Measurements from ENCODE around the gene ZC3H10.
"Not testable (repeated sequence)": the region's sequence is repeated elsewhere in the genome, so short reads cannot be mapped to it uniquely, and the experiment has no call there.

Gene ZC3H10

DNA sequence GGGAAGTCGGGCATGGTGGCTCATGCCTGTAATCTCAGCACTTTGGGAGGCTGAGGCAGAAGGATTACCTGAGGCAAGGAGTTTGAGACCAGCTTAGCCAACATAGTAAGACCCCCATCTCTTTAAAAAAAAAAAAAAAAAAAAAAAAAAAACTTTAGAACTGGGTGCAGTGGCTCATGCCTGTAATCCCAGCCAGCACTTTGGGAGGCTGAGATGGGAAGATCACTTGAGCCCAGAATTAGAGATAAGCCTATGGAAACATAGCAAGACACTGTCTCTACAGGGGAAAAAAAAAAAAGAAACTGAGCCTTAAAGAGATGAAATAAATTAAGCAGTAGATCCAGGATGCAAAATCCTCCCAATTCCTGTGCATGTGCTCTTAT is 15.4 kb upstream of the ZC3H10 start:
- no peak for DNase-seq (ENCODE audit: low read depth)

DNA sequence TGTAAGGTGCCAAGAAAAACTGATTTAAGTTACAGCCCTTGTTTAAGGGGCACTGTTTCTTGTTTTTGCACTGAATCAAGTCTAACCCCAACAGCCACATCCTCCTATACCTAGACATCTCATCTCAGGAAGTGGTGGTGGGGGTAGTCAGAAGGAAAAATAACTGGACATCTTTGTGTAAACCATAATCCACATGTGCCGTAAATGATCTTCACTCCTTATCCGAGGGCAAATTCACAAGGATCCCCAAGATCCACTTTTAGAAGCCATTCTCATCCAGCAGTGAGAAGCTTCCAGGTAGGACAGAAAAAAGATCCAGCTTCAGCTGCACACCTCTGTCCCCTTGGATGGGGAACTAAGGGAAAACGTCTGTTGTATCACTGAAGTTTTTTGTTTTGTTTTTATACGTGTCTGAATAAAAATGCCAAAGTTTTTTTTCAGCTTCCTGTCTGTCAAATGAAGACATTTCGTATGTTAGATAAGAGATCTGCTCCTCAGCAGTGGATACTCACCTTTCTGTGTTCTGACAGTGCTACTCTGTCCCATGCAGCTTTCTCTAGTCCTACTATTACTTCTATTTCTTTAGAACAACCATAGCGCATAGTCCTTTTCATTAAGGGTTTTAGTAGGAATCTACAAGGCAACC is 14.9 kb upstream of the ZC3H10 start:
- no peak for DNase-seq (ENCODE audit: low read depth)

DNA sequence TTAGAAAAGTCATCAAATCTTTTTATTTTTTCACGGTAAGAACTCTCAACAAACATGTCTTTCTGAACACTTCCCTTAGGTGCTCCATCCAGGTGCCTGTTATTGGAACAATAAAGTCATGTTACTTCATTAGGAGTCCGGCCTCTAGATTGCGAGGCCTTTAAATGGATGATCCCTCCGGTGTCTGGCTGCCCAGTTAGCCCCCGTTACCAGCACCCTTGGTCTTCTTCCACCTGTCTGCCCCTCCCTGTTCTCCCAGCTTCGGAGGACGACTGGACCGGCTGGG is 14.3 kb upstream of the ZC3H10 start:
- DNase-seq (ENCODE audit: low read depth): no peak

DNA sequence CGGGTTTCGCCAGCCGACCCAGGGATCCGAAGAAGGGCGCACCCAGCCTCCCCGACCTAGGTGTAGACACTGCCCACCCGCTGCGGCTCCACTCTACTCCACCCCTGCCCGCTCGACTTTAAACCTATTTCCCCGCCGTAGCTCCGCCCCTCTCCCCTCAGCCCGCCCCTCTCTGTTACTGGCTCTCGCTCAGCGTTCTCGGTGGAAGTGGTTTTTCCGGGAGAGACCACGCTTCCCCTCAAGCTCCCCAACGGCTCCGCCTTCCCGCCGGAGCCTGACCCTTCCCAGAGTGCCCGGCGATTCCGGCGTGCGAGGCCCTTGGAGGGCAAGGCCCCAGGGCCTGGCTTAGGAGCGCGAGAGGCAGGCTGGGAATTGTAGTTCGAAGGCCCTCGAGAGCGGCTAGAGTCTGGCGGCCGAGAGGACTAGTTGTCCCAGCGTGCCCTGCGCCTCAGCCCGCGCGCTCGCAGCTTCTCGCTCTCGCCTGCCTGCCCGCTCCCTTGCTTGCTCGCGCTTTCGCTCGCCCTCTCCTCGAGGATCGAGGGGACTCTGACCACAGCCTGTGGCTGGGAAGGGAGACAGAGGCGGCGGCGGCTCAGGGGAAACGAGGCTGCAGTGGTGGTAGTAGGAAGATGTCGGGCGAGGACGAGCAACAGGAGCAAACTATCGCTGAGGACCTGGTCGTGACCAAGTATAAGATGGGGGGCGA is 13.8 kb upstream of the ZC3H10 start, which contains the start of gene PA2G4:
PA2G4 (plus strand) TSS at position 451 of the 706 bp plus-strand sequence; CDS start at position 630, 179 bp downstream.
- peak; percentile 92 for DNase-seq (ENCODE audit: low read depth)

DNA sequence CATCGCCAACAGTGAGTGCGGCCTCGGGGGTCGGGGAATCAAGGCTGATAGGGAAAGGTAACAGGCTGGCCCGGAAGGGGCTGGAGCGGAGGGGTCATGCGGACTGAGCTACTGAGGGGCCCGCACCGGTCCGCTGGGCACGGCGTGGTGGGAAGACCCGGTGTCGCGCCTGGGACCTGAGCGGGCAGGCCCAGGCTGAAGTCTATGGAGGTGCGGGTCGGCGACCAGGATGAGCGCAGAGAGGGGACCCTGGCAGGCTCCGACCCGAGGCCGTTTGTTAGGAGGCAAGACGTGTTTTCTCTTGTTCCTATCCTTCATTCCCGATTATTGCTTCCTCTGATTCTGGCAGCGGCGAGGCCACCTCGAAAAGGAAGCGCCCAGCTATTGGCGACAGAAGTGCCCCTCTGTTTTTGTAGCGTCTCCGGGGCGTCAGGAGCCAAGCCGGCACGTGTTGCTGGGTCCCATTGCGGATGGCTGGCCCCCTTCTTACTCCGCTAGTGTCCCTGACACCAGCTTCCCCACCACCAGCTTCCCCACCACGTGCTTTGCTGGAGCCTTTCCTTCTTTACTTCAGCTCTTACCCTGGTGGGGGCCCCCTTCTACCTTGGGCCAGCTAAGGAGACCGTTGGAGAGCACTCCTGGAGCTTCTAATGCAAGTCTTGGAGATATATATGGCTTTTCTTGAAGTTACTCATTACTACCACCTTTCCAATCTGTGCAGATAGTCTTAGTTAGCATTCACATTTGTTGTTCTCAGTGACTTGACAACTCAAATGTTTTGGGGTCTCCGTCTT is 13.1 kb upstream of the ZC3H10 start:
- DNase-seq (ENCODE audit: low read depth): no peak

DNA sequence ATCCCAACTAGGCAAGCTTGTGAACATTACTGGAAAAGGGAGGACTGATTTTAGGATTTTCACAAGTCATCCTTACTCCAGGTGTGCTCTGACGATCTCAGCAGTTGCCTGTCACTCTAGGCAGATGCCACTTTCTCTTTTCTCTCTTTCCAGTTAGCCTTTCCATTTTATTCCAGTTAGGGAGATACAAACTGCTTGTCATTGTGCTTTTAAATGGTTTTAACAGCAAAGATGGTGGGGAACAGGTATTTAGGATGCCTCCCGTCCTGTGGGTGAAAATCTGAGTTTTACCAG is 12.5 kb upstream of the ZC3H10 start:
- no peak for DNase-seq (ENCODE audit: low read depth)

DNA sequence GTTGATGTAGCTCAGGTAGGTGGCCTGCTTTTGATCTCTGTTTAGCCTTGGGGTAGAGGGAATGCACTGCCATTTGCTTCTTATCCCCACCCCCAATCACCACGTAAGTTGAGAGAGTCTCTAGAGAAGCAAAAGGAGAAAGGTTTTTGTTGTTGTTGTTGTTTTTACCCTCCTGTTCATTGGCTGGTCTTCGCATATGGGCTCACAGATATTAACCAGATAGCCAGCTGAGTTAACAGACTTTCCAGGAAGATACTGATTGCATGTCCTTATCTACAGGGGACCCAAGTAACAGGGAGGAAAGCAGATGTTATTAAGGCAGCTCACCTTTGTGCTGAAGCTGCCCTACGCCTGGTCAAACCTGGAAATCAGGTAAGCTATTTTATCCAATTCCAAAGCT is 10.8 kb upstream of the ZC3H10 start:
- DNase-seq (ENCODE audit: low read depth): no peak

DNA sequence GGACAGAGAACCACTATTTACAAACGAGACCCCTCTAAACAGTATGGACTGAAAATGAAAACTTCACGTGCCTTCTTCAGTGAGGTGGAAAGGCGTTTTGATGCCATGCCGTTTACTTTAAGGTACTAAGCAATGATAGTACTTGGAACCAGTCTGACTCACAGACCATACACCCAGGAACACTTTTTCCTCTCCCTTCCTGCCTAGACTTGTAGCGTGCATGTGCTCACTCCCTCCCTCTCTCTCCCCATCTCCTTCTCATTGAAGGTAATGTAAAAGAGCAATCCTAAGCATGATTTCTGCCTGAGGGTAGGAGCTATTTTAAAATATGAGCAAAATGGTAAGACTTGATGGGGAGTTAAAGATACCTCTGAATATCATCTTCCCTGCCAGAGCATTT is 7.5 kb upstream of the ZC3H10 start:
- no peak for DNase-seq (ENCODE audit: low read depth)

DNA sequence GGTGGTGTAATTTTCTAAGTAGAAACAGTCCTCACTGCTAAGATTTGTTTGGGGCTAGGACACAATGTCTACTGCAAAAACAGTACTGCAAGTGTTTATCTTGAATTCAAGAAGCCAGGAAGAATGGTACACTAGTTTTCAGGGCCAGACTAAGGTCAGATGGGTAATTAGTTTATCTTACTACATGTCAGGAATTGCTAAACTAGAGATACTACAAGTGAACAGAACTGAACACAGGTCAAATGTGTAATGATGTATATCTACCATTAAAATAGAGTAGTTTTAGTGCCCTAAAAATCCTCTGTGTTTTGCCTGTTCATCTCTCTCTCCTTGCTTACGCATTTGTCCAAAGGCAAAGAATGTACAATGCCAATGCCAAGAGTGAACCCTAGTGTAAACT is 4.0 kb upstream of the ZC3H10 start:
- no peak for DNase-seq (ENCODE audit: low read depth)

DNA sequence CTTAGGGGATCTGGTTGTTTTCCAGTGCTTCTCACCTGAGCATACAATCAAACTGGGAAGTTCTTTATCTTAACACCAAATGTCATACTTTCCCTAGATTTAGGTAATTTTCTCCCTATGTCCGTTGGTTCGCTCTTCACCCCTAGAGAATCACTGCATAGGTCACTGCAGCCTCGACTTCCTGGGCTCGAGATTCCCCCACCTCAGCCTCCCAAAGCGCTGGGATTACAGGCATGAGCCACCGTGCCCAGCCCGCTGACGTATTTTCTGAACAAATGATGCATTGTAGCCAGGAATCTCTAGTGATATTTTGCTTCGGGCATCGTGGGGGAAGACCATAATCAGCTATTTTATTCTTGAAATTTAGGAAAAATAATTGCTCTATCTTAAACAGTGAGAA is 2.7 kb upstream of the ZC3H10 start:
- DNase-seq (ENCODE audit: low read depth): no peak

DNA sequence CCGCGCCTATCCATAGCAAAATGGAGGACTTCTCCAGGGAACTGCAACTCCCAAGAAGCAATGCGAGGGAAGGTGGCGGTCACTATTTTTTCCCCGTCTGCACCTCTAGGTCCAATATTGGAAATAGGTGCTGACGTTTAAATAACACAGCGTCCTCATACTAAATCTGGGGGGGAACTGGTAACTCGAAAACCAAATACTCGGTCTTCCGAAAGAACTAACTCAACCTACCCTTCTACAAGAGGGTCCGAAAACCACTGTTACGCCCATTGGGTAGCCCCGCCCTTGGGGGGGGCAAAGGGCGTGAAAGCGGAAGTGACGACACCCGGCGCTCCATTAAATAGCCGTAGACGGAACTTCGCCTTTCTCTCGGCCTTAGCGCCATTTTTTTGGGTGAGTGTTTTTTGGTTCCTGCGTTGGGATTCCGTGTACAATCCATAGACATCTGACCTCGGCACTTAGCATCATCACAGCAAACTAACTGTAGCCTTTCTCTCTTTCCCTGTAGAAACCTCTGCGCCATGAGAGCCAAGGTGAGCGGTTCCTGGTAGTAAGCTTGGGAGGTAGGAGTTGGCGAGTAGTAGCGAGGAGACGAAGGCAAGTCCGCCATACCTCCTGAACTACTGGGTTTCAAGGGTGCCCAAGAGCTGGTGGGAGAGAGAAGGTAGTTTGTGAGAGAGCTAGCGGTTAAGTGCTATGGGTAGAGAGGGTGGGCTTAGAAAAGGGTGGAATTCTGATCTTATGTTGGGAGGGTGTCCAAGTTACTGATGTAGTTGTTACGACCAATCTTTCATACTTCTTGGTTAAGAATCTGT is 1.6 kb upstream of the ZC3H10 start, which contains the start of gene RPL41:
RPL41 (plus strand) TSS at position 367 of the 815 bp plus-strand sequence.
- peak; percentile 81 for DNase-seq (ENCODE audit: low read depth)

DNA sequence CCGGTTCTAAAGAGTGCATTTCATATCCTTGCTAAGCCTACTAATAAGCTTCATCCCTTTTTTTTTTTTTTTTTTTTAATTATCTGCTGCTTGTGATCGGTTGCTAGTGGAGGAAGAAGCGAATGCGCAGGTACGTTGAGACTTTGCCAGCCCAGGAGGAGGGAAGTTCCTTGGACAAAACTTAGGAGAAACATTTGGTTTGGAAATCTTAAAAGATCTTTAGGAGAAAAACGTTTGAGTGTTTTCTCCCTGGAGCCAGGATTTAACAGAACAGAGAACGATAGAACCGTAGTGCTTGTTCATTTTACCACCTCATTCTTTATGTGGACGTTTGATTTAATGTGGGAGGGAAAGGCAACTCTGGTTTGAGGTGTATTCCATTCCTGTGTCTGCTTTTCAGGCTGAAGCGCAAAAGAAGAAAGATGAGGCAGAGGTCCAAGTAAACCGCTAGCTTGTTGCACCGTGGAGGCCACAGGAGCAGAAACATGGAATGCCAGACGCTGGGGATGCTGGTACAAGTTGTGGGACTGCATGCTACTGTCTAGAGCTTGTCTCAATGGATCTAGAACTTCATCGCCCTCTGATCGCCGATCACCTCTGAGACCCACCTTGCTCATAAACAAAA is 872 bp upstream of the ZC3H10 start:
- DNase-seq (ENCODE audit: low read depth): not testable (repeated sequence)

DNA sequence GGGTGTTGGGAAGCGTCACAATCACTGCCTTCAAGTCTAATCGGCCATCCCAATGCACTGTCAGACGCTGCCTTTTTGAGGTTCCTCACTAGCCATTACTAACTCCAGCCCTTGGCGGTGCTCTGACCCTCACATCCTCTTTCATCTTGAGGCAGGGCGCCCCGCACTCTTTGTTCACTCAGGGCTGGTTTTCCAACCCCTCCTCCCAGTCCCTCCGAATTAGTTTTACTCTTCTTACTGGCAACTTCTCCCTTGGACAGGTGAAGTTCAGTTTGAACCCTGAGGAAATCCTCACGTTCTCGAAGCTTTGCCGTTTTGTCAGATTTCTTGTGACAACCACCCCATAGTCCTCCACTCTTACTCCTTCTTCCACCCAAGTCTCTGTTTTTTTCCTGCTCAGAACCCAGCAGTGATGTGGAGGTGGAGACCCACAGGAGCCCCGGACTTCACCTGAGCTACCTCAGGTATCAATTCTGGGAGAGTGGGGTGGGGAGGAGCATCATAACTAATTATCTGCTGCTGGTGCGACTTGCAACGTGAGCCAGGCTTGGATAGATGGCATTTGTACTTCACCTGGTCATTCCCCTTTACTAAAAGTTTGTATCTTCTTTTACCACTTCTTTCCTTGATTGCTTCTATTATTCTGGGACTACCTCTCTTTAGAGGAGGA is 757 bp downstream of the ZC3H10 start:
- DNase-seq (ENCODE audit: low read depth): no peak

DNA sequence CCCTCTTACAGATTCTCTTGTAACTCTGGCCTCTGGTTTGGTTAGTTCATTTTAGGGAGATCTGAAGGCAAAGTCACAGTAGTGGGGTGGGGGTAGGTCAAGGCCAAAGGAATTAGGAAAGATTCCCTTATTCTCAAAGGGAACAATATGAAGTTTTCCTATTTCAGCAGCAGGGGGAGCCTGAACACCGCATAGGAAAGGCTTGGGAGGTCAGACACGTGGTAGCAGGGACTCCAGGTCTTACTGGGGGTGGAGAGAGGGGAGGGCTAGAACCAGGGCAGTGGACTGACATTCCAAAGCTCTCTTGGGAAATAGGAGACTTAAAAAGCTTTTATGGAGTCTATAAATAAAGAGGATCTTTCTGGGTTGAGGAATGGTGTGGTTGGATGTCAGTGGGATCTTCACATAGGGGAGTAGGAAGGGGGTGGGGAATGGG is 1.3 kb downstream of the ZC3H10 start:
- DNase-seq (ENCODE audit: low read depth): peak; percentile 32

DNA sequence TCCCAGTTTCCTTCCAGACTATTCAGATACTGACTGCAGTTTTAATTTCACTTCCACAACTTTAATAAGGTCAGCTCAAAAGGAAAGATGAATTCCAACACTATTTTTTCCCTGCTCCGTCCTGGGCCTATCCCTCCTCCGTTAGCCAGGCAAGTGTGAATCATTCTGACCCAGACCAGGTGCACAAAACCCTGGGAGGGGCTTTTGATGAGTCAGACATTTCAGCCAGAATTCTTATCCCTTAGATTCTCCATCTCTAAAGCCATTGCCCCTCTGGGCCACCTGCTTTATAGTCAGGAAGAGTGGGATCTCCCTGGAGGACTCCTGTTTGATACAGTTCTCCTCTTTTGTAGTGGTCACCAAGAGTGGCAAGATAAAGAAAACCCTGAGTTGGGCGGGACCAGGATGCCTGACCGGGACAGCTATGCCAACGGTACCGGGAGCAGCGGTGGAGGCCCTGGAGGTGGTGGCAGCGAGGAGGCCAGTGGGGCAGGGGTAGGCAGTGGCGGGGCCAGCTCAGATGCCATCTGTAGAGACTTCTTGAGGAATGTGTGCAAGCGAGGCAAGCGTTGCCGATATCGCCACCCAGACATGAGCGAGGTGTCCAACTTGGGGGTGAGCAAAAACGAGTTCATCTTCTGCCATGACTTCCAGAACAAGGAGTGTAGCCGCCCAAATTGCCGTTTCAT is 2.2 kb downstream of the ZC3H10 start:
- DNase-seq (ENCODE audit: low read depth): no peak

DNA sequence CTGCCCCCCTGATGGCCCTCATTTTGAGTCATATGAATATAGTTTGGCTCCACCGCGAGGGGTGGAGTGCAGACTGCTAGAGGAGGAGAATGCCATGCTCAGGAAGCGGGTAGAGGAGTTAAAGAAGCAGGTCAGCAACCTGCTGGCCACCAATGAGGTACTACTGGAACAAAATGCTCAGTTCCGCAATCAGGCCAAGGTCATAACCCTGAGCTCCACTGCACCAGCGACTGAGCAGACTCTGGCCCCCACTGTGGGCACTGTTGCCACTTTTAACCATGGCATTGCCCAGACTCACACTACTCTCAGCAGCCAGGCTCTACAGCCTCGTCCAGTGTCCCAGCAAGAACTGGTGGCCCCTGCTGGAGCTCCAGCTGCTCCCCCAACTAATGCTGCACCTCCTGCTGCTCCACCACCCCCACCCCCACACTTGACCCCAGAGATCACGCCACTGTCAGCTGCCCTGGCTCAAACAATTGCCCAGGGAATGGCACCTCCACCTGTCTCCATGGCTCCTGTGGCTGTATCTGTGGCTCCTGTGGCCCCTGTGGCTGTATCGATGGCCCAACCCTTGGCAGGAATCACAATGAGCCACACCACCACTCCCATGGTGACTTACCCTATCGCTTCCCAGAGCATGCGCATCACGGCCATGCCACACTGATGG is 3.3 kb downstream of the ZC3H10 start:
- DNase-seq (ENCODE audit: low read depth): no peak

DNA sequence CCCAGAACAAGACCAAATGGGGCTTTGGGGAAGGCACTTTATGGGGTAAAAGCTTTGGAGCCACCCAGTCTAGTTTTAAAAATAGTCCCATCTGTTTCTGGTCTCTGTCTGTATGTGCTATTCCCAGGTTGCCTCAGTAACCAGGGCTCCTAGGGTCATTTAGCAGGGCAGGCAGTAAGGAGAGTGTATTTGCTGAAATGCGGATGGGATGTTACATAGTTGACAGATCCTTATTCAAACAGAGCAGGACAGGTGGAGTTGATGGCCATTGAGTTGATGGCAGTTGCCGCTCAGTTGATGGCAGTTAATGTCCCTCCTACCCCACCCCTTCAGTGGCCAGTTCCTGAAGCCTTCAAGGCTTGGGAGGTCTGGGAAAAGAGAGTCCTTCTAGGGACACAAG is 4.6 kb downstream of the ZC3H10 start:
- no peak for DNase-seq (ENCODE audit: low read depth)

DNA sequence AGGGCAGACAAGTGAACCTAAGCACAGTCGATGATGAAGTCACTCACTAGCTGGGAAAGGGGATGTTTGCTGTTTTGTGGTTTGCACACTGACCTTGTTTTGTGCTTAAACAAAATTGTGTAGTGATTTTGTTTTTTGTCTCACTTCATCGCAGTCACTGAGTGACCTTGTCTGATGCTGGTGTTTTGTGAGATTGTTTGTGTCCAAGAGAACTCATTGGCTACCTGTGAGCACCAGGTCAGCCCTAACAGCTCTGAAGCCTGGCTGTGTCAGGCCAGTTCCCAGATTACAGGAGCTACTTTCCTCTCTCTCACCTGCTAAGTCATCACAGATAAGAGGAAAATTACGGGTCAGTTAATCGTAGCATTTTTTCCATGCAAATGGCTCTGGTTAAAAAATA is 6.1 kb downstream of the ZC3H10 start:
- DNase-seq (ENCODE audit: low read depth): no peak

DNA sequence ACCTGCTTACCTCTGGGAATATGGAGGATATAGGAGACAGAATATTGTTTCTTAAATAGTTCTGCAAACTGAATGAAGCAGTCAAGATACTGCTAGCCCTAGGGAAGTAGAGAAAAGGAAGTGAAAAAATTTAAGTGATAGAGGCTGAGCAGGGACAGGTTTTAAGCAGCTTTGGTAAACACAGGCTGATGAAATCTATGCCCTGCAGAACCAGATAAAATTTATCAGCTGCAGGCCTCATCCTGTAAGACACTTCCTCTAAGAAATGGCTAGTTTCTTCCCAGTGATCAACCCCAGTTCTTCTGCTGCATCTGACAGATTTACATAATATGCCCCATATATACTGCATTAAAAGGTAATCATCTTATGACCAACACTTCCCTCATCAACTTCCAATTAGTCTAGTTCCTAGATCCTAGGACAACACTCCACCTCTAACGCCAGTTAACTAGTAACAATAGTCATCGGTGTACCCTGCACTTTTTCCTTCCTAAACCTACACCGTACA is 8.7 kb downstream of the ZC3H10 start:
- DNase-seq (ENCODE audit: low read depth): no peak

DNA sequence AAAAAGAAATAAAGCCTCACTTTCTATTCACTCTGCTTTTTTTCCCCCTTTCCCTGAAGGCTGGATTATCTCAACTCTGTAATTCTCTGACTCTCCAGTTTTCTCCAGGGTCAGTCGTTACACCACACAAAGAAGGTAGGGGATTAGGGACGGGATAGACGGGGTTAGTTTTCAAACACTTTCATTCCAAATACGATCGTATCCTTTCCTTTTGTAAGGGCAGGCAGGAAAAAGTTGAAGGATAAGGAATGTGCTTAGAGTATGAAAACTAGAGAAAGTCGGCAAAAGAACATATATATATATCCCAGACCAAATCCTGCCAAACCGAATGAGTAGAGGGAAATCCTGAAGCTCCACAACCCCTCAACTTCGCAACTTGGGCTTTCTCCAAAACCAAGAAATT is 9.4 kb downstream of the ZC3H10 start:
- no peak for DNase-seq (ENCODE audit: low read depth)

Measured in T-helper 22 cell (primary cell).